ENCODE measurements around the gene KLK14. TPM values are rescaled to one million over a fixed set of nuclear protein-coding genes. Genes with fewer than 3 reads are reported as not detected.

Gene KLK14
- total RNA-seq, 2 experiments from 2014 or later, result 0.84 TPM; not detected in 1

- no peak overlapping the region for H3K4me2 ChIP-seq (ENCODE audit: low read length)
- H3K4me3 ChIP-seq (ENCODE audit: low read depth, low read length, poor library complexity, severe bottlenecking), result no peak overlapping the region
- H3K9me3 ChIP-seq (ENCODE audit: low read length), result no peaks in the 10 kb centered on the region
- peak overlapping the region; percentile 9; the same call in 1 of the 2 replicates for H2AFZ ChIP-seq (ENCODE audit: low read length)
- no peaks in the 10 kb centered on the region for H4K20me1 ChIP-seq (ENCODE audit: insufficient read depth, low read length)
- no TSS peak for BruUV-seq (replicated peaks)
- H3K36me3 ChIP-seq (ENCODE audit: insufficient read depth, low read length), result no peaks in the 10 kb centered on the region
- TF ChIP-seq CTCF (conservative IDR thresholded peaks at IDR 0.05; ENCODE audit: low read length) (no peak), EZH2phosphoT487 (IDR thresholded peaks at IDR 0.05; ENCODE audit: borderline replicate concordance, low read depth, low read length) (no peak)
- CTCF ChIA-PET (ENCODE audit: unreplicated experiment), result no interaction called here
- no peak overlapping the region for H3K27ac ChIP-seq (ENCODE audit: low read depth, low read length, poor library complexity, severe bottlenecking)
- no peak for DNase-seq (ENCODE audit: low spot score)
- POLR2A ChIA-PET, result no interaction called here
- peaks cover 23% of the 10 kb centered on the region for H3K4me1 ChIP-seq (ENCODE audit: insufficient read depth, low read length, poor library complexity, severe bottlenecking)
- H3K9me2 ChIP-seq (ENCODE audit: insufficient read depth, low read length), result no peaks in the 10 kb centered on the region
- intact Hi-C loops (cut with micrococcal nuclease; ENCODE audit: unreplicated experiment), result no loop called here
- no peaks in the 10 kb centered on the region for H3K79me2 ChIP-seq (ENCODE audit: insufficient read depth, low read depth, low read length)
Measured at GRCh38 chr19:51124216-51124615, 41.5 kb upstream of the KLK14 start.

- H3K27ac ChIP-seq (ENCODE audit: low read depth, low read length, poor library complexity, severe bottlenecking), result no peak overlapping the region
- no peaks in the 10 kb centered on the region for H3K36me3 ChIP-seq (ENCODE audit: insufficient read depth, low read length)
- TF ChIP-seq EZH2phosphoT487 (IDR thresholded peaks at IDR 0.05; ENCODE audit: borderline replicate concordance, low read depth, low read length), result no peak
- TF ChIP-seq CTCF (conservative IDR thresholded peaks at IDR 0.05; ENCODE audit: low read length), result no peak
- H3K4me2 ChIP-seq (ENCODE audit: low read length), result 0 out of 2 replicates have a peak overlapping the region, but pooled peaks have one; percentile 1
- H2AFZ ChIP-seq (ENCODE audit: low read length), result peak overlapping the region; percentile 9; the same call in 1 of the 2 replicates
- DNase-seq (ENCODE audit: low spot score), result no peak
- H3K4me1 ChIP-seq (ENCODE audit: insufficient read depth, low read length, poor library complexity, severe bottlenecking), result peaks cover 23% of the 10 kb centered on the region
- H3K9me3 ChIP-seq (ENCODE audit: low read length), result no peaks in the 10 kb centered on the region
- CTCF ChIA-PET (ENCODE audit: unreplicated experiment), result no interaction called here
- no TSS peak for BruUV-seq (replicated peaks)
- no peaks in the 10 kb centered on the region for H4K20me1 ChIP-seq (ENCODE audit: insufficient read depth, low read length)
- POLR2A ChIA-PET, result no interaction called here
- no peak overlapping the region for H3K4me3 ChIP-seq (ENCODE audit: low read depth, low read length, poor library complexity, severe bottlenecking)
- no peaks in the 10 kb centered on the region for H3K9me2 ChIP-seq (ENCODE audit: insufficient read depth, low read length)
- H3K79me2 ChIP-seq (ENCODE audit: insufficient read depth, low read depth, low read length), result no peaks in the 10 kb centered on the region
- intact Hi-C loops (cut with micrococcal nuclease; ENCODE audit: unreplicated experiment), result no loop called here
Measured at GRCh38 chr19:51123802-51124201, 41.1 kb upstream of the KLK14 start.

- Histone ChIP-seq H3K79me2 (ENCODE audit: insufficient read depth, low read depth, low read length) (no peaks in the 10 kb centered on the region), H4K20me1 (ENCODE audit: insufficient read depth, low read length) (no peaks in the 10 kb centered on the region), H3K4me3 (ENCODE audit: low read depth, low read length, poor library complexity, severe bottlenecking) (no peak overlapping the region), H3K9me2 (ENCODE audit: insufficient read depth, low read length) (no peaks in the 10 kb centered on the region), H3K36me3 (ENCODE audit: insufficient read depth, low read length) (no peaks in the 10 kb centered on the region), H3K9me3 (ENCODE audit: low read length) (no peaks in the 10 kb centered on the region), H2AFZ (ENCODE audit: low read length) (peak overlapping the region; percentile 9; the same call in 1 of the 2 replicates), H3K27ac (ENCODE audit: low read depth, low read length, poor library complexity, severe bottlenecking) (no peak overlapping the region), H3K4me2 (ENCODE audit: low read length) (0 out of 2 replicates have a peak overlapping the region, but pooled peaks have one; percentile 1), H3K4me1 (ENCODE audit: insufficient read depth, low read length, poor library complexity, severe bottlenecking) (peaks cover 23% of the 10 kb centered on the region)
- CTCF ChIA-PET (ENCODE audit: unreplicated experiment), result no interaction called here
- no TSS peak for BruUV-seq (replicated peaks)
- peak; percentile 39 for DNase-seq (ENCODE audit: low spot score)
- no peak for TF ChIP-seq CTCF (conservative IDR thresholded peaks at IDR 0.05; ENCODE audit: low read length)
- no peak for TF ChIP-seq EZH2phosphoT487 (IDR thresholded peaks at IDR 0.05; ENCODE audit: borderline replicate concordance, low read depth, low read length)
- POLR2A ChIA-PET, result no interaction called here
- intact Hi-C loops (cut with micrococcal nuclease; ENCODE audit: unreplicated experiment), result no loop called here
Measured at GRCh38 chr19:51123381-51123800, 40.7 kb upstream of the KLK14 start.

Measured in OCI-LY7 (cell line).